HL-60 (cell line): ENCODE data around the gene LIPG.

Experiments used
- CTCF ChIP-seq: IDR thresholded peaks from one replicate; pipeline ENCODE4 v1.5.1; 2011; ENCODE audit warnings: low read length, control low read depth, inconsistent platforms; ENCODE audit not compliant: insufficient read depth
- GABPA ChIP-seq: IDR thresholded peaks from 2 replicates; pipeline ENCODE4 v1.6.1; 2012; ENCODE audit warnings: low read depth
- POLR2AphosphoS5 ChIP-seq: IDR thresholded peaks from 2 replicates; pipeline ENCODE4 v1.6.1; 2012; ENCODE audit warnings: low read depth

- TF ChIP-seq CTCF (no peak), POLR2AphosphoS5 (no peak), GABPA (no peak)
These were observed 27.1 kb downstream of the LIPG start for GRCh38 chr18:49588971-49589370.
